B cell (primary cell): ENCODE results near the gene SFTPB.

Experiments used
- EZH2 ChIP-seq: IDR thresholded peaks from 2 replicates; pipeline ENCODE4 v1.6.1; 2012; ENCODE audit warnings: borderline replicate concordance, low read depth, mild to moderate bottlenecking, moderate library complexity, low read length; ENCODE audit not compliant: insufficient read depth, poor library complexity, severe bottlenecking
- TF ChIP-seq, protein P1 (sequence below): fragments of 200-600 bp; IDR thresholded peaks from one replicate; pipeline ENCODE4 v1.8.0; 2022; ENCODE audit warnings: antibody characterized with exemption, mild to moderate bottlenecking

- TF ChIP-seq, protein P1, sequence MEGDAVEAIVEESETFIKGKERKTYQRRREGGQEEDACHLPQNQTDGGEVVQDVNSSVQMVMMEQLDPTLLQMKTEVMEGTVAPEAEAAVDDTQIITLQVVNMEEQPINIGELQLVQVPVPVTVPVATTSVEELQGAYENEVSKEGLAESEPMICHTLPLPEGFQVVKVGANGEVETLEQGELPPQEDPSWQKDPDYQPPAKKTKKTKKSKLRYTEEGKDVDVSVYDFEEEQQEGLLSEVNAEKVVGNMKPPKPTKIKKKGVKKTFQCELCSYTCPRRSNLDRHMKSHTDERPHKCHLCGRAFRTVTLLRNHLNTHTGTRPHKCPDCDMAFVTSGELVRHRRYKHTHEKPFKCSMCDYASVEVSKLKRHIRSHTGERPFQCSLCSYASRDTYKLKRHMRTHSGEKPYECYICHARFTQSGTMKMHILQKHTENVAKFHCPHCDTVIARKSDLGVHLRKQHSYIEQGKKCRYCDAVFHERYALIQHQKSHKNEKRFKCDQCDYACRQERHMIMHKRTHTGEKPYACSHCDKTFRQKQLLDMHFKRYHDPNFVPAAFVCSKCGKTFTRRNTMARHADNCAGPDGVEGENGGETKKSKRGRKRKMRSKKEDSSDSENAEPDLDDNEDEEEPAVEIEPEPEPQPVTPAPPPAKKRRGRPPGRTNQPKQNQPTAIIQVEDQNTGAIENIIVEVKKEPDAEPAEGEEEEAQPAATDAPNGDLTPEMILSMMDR, result no peak
- TF ChIP-seq EZH2, result no peak
Observed at GRCh38 chr2:85698880-85699254, 30.9 kb upstream of the SFTPB start.
